ENCODE measurements around the gene ZSWIM1. TPM values are rescaled to one million over a fixed set of nuclear protein-coding genes. Genes with fewer than 3 reads are reported as not detected.
A peak's percentile ranks its signal among the peaks of the same experiment; 100 is the strongest.

The ZSWIM1 gene
- total and polyA plus RNA-seq, 2 of the 13 experiments (the other 11 are each of a cell fraction or from before 2014, with no cell fraction given) = 9.5 to 11.7 TPM

DNA sequence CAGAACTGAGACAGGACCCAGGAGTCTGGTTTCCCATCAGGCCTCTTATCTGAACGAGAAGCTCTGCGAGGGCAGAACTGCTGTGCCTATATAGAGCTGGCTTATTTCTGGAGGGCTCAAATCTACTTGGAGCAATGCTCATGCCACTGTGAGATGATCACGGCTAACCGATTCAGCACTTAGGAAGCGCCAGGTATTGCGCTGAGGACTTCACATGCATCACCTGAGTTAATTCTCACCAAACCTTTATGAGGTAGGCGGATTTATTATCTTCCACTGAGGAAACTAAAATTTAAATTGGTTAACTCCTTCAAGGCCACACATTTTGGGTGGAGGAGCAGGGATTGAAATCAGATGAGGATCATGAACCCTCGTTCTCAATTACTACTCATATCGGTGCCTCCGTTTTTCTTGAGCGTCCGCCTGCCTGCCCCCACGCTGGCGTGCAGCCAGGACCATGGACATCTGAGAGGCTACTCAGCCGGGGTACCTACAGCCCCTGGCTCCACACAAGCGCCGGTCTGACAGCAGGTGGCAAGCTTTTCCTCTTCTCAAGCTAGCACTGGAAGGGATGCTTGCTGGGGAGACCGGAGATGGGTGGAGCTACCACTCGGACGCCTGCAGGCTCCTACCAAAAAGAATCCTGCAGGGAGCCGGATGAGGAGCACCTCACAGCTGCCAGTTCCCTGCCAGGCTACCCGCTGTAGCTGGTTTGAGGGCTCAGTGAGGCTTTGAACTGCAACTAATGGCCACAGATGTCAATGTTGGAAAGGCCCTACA is 52.4 kb downstream of the ZSWIM1 start (continued):
- TF ChIP-seq, protein P1, sequence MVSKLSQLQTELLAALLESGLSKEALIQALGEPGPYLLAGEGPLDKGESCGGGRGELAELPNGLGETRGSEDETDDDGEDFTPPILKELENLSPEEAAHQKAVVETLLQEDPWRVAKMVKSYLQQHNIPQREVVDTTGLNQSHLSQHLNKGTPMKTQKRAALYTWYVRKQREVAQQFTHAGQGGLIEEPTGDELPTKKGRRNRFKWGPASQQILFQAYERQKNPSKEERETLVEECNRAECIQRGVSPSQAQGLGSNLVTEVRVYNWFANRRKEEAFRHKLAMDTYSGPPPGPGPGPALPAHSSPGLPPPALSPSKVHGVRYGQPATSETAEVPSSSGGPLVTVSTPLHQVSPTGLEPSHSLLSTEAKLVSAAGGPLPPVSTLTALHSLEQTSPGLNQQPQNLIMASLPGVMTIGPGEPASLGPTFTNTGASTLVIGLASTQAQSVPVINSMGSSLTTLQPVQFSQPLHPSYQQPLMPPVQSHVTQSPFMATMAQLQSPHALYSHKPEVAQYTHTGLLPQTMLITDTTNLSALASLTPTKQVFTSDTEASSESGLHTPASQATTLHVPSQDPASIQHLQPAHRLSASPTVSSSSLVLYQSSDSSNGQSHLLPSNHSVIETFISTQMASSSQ (IDR thresholded peaks at IDR 0.05; ENCODE audit: low read depth) = no peak
- TF ChIP-seq, protein P1 (CRISPR knock-in tag; IDR thresholded peaks at IDR 0.05; ENCODE audit: borderline replicate concordance) = no peak
- TF ChIP-seq PRPF4 (IDR thresholded peaks at IDR 0.05; ENCODE audit: low read depth, low read length, poor library complexity, severe bottlenecking) = peak; percentile 17
- no peak for TF ChIP-seq ZSCAN12 (CRISPR knock-in tag; IDR thresholded peaks at IDR 0.05)
- TF ChIP-seq FOXC1 (CRISPR knock-in tag; IDR thresholded peaks at IDR 0.05; ENCODE audit: borderline replicate concordance) = peak; percentile 58
- no peak for TF ChIP-seq ZNF446 (CRISPR knock-in tag; IDR thresholded peaks at IDR 0.05)
- TF ChIP-seq, protein P2, sequence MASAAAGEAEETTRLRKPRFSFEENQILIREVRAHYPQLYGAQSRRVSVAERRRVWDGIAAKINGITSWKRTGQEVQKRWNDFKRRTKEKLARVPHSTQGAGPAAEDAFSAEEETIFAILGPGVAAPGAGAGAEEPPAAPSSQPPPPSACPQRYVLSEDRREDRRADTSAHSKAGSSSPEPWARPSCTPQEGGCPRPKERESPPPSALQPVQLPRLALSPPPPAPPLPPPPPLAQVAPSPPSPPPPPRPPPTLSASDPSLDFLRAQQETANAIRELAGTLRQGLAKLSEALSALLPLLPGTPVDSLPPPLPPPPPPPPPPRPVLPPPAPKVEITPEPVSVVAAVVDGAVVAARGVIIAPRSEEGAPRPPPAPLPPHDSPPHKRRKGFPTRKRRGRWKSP (CRISPR knock-in tag; IDR thresholded peaks at IDR 0.05) = no peak; the same call in 1 of the 2 replicates
- TF ChIP-seq ZNF496 (CRISPR knock-in tag; IDR thresholded peaks at IDR 0.05; ENCODE audit: insufficient replicate concordance) = no peak
- no peak for TF ChIP-seq CSRNP2 (CRISPR knock-in tag; conservative IDR thresholded peaks at IDR 0.05; ENCODE audit: low read depth)
- TF ChIP-seq KMT2B (CRISPR knock-in tag; IDR thresholded peaks at IDR 0.05) = 0 out of 2 replicates have a peak, but pooled peaks have one; percentile 28
- no peak for TF ChIP-seq BATF2 (CRISPR knock-in tag; IDR thresholded peaks at IDR 0.05)
- TF ChIP-seq, protein P3, sequence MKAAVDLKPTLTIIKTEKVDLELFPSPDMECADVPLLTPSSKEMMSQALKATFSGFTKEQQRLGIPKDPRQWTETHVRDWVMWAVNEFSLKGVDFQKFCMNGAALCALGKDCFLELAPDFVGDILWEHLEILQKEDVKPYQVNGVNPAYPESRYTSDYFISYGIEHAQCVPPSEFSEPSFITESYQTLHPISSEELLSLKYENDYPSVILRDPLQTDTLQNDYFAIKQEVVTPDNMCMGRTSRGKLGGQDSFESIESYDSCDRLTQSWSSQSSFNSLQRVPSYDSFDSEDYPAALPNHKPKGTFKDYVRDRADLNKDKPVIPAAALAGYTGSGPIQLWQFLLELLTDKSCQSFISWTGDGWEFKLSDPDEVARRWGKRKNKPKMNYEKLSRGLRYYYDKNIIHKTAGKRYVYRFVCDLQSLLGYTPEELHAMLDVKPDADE (CRISPR knock-in tag; IDR thresholded peaks at IDR 0.05) = no peak; the same call in 1 of the 2 replicates
- TF ChIP-seq, protein P4, sequence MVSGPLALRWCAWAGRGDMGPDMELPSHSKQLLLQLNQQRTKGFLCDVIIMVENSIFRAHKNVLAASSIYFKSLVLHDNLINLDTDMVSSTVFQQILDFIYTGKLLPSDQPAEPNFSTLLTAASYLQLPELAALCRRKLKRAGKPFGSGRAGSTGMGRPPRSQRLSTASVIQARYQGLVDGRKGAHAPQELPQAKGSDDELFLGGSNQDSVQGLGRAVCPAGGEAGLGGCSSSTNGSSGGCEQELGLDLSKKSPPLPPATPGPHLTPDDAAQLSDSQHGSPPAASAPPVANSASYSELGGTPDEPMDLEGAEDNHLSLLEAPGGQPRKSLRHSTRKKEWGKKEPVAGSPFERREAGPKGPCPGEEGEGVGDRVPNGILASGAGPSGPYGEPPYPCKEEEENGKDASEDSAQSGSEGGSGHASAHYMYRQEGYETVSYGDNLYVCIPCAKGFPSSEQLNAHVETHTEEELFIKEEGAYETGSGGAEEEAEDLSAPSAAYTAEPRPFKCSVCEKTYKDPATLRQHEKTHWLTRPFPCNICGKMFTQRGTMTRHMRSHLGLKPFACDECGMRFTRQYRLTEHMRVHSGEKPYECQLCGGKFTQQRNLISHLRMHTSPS (CRISPR knock-in tag; IDR thresholded peaks at IDR 0.05; ENCODE audit: low read depth) = no peak; the same call in 1 of the 2 replicates
- peak; percentile 88 for TF ChIP-seq SAP130 (CRISPR knock-in tag; IDR thresholded peaks at IDR 0.05; ENCODE audit: low read depth)
- TF ChIP-seq ZC3H13 (CRISPR knock-in tag; IDR thresholded peaks at IDR 0.05) = peak; percentile 97
- TF ChIP-seq SAFB2 (CRISPR knock-in tag; IDR thresholded peaks at IDR 0.05; ENCODE audit: borderline replicate concordance, low read depth) = no peak
- no peak for TF ChIP-seq SIN3B (IDR thresholded peaks at IDR 0.05; ENCODE audit: low read length)
- no peak; the same call in 1 of the 2 replicates for TF ChIP-seq ZSCAN22 (CRISPR knock-in tag; IDR thresholded peaks at IDR 0.05)
